ENCODE results near the gene C5orf58.

Gene C5orf58

DNA sequence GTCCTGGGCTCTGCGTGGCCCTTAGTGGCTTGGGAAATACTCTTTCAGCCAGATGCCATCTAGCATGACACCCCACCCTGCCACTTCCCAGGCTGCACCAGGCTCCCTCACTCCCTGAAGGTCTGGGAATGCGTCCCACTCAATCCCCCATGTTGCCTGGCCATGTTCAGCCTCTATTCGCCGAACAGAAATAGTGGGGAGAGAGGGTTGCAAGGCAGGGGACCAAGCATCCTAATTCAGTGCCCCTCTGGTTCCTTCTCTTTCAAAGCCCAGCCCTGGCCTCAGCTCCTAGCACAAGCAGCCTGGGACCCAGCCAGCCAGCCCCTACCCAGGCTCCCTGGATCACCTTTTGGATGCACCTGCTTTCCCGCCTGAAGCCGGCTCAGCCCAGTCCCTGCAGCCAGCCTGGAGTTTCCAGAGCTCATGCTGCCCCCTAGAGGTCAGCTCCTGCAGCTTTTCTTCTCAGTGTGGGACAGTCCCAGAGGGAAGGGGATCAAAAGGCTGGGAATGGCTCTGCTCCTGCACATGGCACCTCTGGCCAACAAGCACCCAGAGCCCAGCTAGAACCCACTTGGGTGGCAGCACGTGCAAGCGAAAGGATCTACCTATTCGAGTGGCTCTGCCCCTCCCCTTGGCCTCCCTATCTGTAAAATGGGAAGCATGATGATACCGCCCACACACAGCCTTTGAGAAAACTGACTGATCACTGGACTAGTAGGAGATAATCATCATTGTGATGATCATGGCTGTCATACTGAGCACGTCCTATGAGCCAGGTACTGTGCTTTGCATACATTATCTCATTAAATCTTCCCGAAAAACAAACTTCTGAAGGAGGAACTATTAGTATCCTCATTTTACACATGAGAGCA lies 48.7 kb upstream of the C5orf58 start (continued):
- TF ChIP-seq CSDC2 (CRISPR knock-in tag; IDR thresholded peaks at IDR 0.05) (no peak), BACH2 (CRISPR knock-in tag; IDR thresholded peaks at IDR 0.05; ENCODE audit: borderline replicate concordance) (no peak), ZNF70 (CRISPR knock-in tag; IDR thresholded peaks at IDR 0.05) (no peak), GLIS3 (CRISPR knock-in tag; IDR thresholded peaks at IDR 0.05) (no peak), ZNF8 (CRISPR knock-in tag; IDR thresholded peaks at IDR 0.05) (no peak), ZC3H10 (CRISPR knock-in tag; IDR thresholded peaks at IDR 0.05) (no peak)
- TF ChIP-seq, protein P1, sequence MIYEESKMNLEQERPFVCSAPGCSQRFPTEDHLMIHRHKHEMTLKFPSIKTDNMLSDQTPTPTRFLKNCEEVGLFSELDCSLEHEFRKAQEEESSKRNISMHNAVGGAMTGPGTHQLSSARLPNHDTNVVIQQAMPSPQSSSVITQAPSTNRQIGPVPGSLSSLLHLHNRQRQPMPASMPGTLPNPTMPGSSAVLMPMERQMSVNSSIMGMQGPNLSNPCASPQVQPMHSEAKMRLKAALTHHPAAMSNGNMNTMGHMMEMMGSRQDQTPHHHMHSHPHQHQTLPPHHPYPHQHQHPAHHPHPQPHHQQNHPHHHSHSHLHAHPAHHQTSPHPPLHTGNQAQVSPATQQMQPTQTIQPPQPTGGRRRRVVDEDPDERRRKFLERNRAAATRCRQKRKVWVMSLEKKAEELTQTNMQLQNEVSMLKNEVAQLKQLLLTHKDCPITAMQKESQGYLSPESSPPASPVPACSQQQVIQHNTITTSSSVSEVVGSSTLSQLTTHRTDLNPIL (CRISPR knock-in tag; IDR thresholded peaks at IDR 0.05; ENCODE audit: low read depth): no peak
- TF ChIP-seq, protein P2, sequence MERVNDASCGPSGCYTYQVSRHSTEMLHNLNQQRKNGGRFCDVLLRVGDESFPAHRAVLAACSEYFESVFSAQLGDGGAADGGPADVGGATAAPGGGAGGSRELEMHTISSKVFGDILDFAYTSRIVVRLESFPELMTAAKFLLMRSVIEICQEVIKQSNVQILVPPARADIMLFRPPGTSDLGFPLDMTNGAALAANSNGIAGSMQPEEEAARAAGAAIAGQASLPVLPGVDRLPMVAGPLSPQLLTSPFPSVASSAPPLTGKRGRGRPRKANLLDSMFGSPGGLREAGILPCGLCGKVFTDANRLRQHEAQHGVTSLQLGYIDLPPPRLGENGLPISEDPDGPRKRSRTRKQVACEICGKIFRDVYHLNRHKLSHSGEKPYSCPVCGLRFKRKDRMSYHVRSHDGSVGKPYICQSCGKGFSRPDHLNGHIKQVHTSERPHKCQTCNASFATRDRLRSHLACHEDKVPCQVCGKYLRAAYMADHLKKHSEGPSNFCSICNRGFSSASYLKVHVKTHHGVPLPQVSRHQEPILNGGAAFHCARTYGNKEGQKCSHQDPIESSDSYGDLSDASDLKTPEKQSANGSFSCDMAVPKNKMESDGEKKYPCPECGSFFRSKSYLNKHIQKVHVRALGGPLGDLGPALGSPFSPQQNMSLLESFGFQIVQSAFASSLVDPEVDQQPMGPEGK (CRISPR knock-in tag; IDR thresholded peaks at IDR 0.05; ENCODE audit: borderline replicate concordance): no peak

DNA sequence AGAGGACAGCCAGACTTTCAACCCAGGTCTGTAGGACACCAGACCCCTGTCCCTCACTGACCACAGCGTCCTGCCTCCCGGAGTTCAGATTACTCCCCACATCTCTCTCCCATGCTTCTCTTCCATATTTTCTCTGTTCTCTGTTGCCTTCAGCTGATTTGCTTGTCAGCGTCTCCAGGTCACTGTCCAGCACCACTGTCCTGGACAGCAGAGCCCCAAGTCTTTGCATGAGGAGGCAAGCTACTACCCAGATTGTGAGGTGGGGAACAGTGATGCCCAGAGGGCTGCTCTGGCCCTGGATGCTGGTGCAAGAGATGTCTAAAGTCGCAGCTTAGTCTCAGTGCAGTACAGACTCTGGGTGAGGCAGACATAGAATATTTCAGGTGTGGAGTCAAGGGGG lies 48.0 kb upstream of the C5orf58 start:
- no peak for TF ChIP-seq TOX (CRISPR knock-in tag; IDR thresholded peaks at IDR 0.05; ENCODE audit: borderline replicate concordance)
- no peak for ATAC-seq

DNA sequence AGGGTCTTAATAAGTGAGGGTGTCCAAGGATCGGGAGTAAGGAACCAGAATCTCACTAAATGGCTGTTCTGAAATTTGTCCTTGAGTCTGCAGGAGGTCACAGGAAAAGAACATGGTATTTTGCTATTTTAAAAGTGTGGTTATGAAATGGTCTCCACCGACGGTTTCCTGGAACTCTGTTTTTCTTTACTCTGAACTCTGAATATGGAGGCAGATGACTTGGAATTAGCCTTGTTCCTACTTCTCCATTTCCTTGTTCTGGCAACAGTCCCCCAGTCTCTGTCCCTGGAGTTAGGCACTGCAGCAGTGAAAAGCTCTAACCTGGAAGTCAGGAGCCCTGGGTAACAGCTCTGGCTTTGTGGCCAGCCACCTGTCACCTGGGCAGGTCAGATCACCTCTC lies 46.6 kb upstream of the C5orf58 start:
- ATAC-seq: no peak
- TF ChIP-seq, protein P3, sequence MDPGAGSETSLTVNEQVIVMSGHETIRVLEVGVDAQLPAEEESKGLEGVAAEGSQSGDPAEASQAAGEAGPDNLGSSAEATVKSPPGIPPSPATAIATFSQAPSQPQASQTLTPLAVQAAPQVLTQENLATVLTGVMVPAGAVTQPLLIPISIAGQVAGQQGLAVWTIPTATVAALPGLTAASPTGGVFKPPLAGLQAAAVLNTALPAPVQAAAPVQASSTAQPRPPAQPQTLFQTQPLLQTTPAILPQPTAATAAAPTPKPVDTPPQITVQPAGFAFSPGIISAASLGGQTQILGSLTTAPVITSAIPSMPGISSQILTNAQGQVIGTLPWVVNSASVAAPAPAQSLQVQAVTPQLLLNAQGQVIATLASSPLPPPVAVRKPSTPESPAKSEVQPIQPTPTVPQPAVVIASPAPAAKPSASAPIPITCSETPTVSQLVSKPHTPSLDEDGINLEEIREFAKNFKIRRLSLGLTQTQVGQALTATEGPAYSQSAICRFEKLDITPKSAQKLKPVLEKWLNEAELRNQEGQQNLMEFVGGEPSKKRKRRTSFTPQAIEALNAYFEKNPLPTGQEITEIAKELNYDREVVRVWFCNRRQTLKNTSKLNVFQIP (CRISPR knock-in tag; IDR thresholded peaks at IDR 0.05; ENCODE audit: borderline replicate concordance, low read depth): no peak
- TF ChIP-seq, protein P4, sequence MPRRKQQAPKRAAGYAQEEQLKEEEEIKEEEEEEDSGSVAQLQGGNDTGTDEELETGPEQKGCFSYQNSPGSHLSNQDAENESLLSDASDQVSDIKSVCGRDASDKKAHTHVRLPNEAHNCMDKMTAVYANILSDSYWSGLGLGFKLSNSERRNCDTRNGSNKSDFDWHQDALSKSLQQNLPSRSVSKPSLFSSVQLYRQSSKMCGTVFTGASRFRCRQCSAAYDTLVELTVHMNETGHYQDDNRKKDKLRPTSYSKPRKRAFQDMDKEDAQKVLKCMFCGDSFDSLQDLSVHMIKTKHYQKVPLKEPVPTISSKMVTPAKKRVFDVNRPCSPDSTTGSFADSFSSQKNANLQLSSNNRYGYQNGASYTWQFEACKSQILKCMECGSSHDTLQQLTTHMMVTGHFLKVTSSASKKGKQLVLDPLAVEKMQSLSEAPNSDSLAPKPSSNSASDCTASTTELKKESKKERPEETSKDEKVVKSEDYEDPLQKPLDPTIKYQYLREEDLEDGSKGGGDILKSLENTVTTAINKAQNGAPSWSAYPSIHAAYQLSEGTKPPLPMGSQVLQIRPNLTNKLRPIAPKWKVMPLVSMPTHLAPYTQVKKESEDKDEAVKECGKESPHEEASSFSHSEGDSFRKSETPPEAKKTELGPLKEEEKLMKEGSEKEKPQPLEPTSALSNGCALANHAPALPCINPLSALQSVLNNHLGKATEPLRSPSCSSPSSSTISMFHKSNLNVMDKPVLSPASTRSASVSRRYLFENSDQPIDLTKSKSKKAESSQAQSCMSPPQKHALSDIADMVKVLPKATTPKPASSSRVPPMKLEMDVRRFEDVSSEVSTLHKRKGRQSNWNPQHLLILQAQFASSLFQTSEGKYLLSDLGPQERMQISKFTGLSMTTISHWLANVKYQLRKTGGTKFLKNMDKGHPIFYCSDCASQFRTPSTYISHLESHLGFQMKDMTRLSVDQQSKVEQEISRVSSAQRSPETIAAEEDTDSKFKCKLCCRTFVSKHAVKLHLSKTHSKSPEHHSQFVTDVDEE (CRISPR knock-in tag; IDR thresholded peaks at IDR 0.05): no peak
- TF ChIP-seq, protein P2 (CRISPR knock-in tag; IDR thresholded peaks at IDR 0.05; ENCODE audit: borderline replicate concordance): no peak
- no peak for TF ChIP-seq TOX (CRISPR knock-in tag; IDR thresholded peaks at IDR 0.05; ENCODE audit: borderline replicate concordance)
- TF ChIP-seq ARNTL (CRISPR knock-in tag; IDR thresholded peaks at IDR 0.05; ENCODE audit: borderline replicate concordance, low read depth): no peak
- TF ChIP-seq, protein P5, sequence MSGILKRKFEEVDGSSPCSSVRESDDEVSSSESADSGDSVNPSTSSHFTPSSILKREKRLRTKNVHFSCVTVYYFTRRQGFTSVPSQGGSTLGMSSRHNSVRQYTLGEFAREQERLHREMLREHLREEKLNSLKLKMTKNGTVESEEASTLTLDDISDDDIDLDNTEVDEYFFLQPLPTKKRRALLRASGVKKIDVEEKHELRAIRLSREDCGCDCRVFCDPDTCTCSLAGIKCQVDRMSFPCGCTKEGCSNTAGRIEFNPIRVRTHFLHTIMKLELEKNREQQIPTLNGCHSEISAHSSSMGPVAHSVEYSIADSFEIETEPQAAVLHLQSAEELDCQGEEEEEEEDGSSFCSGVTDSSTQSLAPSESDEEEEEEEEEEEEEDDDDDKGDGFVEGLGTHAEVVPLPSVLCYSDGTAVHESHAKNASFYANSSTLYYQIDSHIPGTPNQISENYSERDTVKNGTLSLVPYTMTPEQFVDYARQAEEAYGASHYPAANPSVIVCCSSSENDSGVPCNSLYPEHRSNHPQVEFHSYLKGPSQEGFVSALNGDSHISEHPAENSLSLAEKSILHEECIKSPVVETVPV (CRISPR knock-in tag; IDR thresholded peaks at IDR 0.05): no peak
- TF ChIP-seq TCF4 (CRISPR knock-in tag; IDR thresholded peaks at IDR 0.05; ENCODE audit: borderline replicate concordance): no peak
- no peak for TF ChIP-seq RARB (CRISPR knock-in tag; IDR thresholded peaks at IDR 0.05)
- no peak for TF ChIP-seq SNAI2 (CRISPR knock-in tag; IDR thresholded peaks at IDR 0.05)
- no peak for TF ChIP-seq ESRRG (CRISPR knock-in tag; IDR thresholded peaks at IDR 0.05)
- TF ChIP-seq ZFP3 (CRISPR knock-in tag; IDR thresholded peaks at IDR 0.05): no peak
- no peak for TF ChIP-seq ISL1 (CRISPR knock-in tag; IDR thresholded peaks at IDR 0.05)
- TF ChIP-seq ZNF8 (CRISPR knock-in tag; IDR thresholded peaks at IDR 0.05): no peak
- TF ChIP-seq, protein P1 (CRISPR knock-in tag; IDR thresholded peaks at IDR 0.05; ENCODE audit: low read depth): no peak
- no peak for TF ChIP-seq BACH2 (CRISPR knock-in tag; IDR thresholded peaks at IDR 0.05; ENCODE audit: borderline replicate concordance)
- TF ChIP-seq PPARA (CRISPR knock-in tag; IDR thresholded peaks at IDR 0.05; ENCODE audit: borderline replicate concordance): no peak
